Pancreas (tissue), 10 donors: ENCODE measurements around the gene SERPINA1. TPM values are rescaled to one million over a fixed set of nuclear protein-coding genes. Genes with fewer than 3 reads are reported as not detected.

ENCODE experiments used
- ATAC-seq, 4 donors: fragments of 200-7000 bp; cut with Tn5 transposase; one replicate each; pipeline versions ENCODE4 v1.8.0 to v1.9.1; 2020; ENCODE audit warnings: mild to moderate bottlenecking in 4 of 4, moderate library complexity in 4 of 4
- DNase-seq, 6 donors: peaks; one replicate each; pipeline ENCODE4 v3.0.0-alpha.2; 2020
- FAIRE-seq: peaks from 2 replicates; lab custom pipeline; 2012; peaks lifted over from hg19 to GRCh38; lab: Jason Lieb, UNC
- H3K27ac ChIP-seq, 4 donors: fragments of 200-600 bp; sonication (generic); 1 replicate in 3 of 4; 2 replicates in 1 of 4; pipeline versions ENCODE4 v1.5.0 to v1.8.0; 2020
- H3K27me3 ChIP-seq, 4 donors: fragments of 200-600 bp; one replicate each; pipeline ENCODE4 v1.8.0; 2021
- H3K36me3 ChIP-seq, 3 donors: fragments of 200-600 bp; sonication (generic) in 1 of 3; one replicate each; pipeline versions ENCODE4 v1.5.0 to v1.8.0; 2020 to 2021
- H3K4me1 ChIP-seq, 3 donors: fragments of 200-600 bp; one replicate each; pipeline ENCODE4 v1.8.0; 2021
- H3K4me3 ChIP-seq, 4 donors: fragments of 200-600 bp; sonication (generic) in 2 of 4; one replicate each; pipeline versions ENCODE4 v1.5.0 to v1.8.0; 2020 to 2021
- H3K9me3 ChIP-seq, 4 donors: fragments of 200-600 bp; one replicate each; pipeline ENCODE4 v1.8.0; 2021
- WGBS, 2 donors: extraction: QIAGEN DNeasy Blood & Tissue Kit; methylation state at CpG; one replicate each; pipeline ENCODE4 v1.1.7; 2013; 5-methylcytosine and 5-hydroxymethylcytosine counted together
- intact Hi-C, 3 donors: fragments of 100-400 bp; cut with DNase I; formaldehyde crosslinking; loops; one replicate each; pipeline versions ENCODE4 v1.11.1 to v1.14.2; 2022
- polyA plus RNA-seq, 2 donors: library from polyadenylated mRNA; stranded (reverse); fragments of 200-250 nt; gene quantifications; one replicate each; pipeline ENCODE4 v1.2.3, GENCODE V29; 2013
- total RNA-seq, 6 donors: library from RNA; stranded (reverse); fragmentation: NEBNext Ultra II Directional in 4 of 6; extraction: Animal tissue kit (Norgen Biotek cat#: 25700) in 4 of 6; gene quantifications; one replicate each; pipeline versions ENCODE4 v1.2.1 to v1.2.4, GENCODE V29; 2021 to 2023
- TF ChIP-seq, protein P1 (sequence below), 4 donors: fragments of 200-600 bp; sonication (generic) in 3 of 4; IDR thresholded peaks; one replicate each; pipeline versions ENCODE4 v1.5.0 to v1.8.0; 2021; ENCODE audit warnings: antibody characterized with exemption in 4 of 4
- donor health status: healthy with polysubstance abuse.
- donor health status: DM: no; HTN: no; CAD: no; lungs with moderate emphysema.
- donor health status: DM: no; HTN: no; CAD: no.
- donor health status: control.
- donor health status: control.
- donor health status: Bipolar disorder and iron deficiency.
- donor health status: DM: yes; HTN: yes; CAD: no.
- donor health status: DM: no; HTN: no; CAD: no.
- donor health status: DM: no; HTN: no; CAD: no.
- donor health status: DM: yes; HTN: yes; CAD: no.

SERPINA1 gene
- total and polyA plus RNA-seq, 8 donors, result 45.0 to 328 (median 170) TPM

GRCh38 chr14:94405486-94405885, 17.1 kb upstream of the SERPINA1 start:
- Histone ChIP-seq H3K9me3 (peaks cover 0 to 5% (median 0%) of the 10 kb centered on the region in 4 donors), H3K4me3 (no peak overlapping the region), H3K27ac (no peak overlapping the region), H3K27me3 (no peaks in the 10 kb centered on the region), H3K36me3 (no peaks in the 10 kb centered on the region), H3K4me1 (no peaks in the 10 kb centered on the region)
- WGBS, 2 donors, result 94 to 95% methylated on average over 2 of the region's 2 CpGs
- TF ChIP-seq, protein P1, sequence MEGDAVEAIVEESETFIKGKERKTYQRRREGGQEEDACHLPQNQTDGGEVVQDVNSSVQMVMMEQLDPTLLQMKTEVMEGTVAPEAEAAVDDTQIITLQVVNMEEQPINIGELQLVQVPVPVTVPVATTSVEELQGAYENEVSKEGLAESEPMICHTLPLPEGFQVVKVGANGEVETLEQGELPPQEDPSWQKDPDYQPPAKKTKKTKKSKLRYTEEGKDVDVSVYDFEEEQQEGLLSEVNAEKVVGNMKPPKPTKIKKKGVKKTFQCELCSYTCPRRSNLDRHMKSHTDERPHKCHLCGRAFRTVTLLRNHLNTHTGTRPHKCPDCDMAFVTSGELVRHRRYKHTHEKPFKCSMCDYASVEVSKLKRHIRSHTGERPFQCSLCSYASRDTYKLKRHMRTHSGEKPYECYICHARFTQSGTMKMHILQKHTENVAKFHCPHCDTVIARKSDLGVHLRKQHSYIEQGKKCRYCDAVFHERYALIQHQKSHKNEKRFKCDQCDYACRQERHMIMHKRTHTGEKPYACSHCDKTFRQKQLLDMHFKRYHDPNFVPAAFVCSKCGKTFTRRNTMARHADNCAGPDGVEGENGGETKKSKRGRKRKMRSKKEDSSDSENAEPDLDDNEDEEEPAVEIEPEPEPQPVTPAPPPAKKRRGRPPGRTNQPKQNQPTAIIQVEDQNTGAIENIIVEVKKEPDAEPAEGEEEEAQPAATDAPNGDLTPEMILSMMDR (IDR thresholded peaks at IDR 0.05), result no peak
- intact Hi-C loops, result no loop called here
- no peak for FAIRE-seq
- no peak for ATAC-seq
- no peak for DNase-seq

DNA sequence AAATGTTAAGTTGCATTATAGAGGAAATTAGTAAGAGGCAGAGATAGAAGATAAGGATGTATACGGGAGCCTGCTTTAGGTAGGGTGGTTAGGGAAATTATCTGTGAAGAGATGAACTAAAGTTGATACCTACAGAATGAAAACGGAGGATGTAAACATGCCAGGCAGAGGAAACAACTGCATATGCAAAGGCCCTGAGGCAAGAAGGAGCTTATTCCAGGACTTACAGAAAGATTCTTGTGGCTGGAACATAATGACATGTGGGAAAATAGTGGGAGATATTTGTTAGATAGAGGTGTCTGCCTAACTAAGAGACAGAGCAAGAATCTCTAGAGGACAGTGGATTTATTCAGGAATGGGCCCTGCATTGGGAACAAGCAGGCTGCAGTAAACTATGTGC, 16.2 kb upstream of the SERPINA1 start:
- Histone ChIP-seq H3K27ac (no peak overlapping the region), H3K4me3 (no peak overlapping the region), H3K9me3 (peaks cover 0 to 5% (median 0%) of the 10 kb centered on the region in 4 donors), H3K36me3 (no peaks in the 10 kb centered on the region), H3K4me1 (no peaks in the 10 kb centered on the region), H3K27me3 (no peaks in the 10 kb centered on the region)
- intact Hi-C loops, result no loop called here
- TF ChIP-seq, protein P1 (IDR thresholded peaks at IDR 0.05), result no peak
- FAIRE-seq, result no peak
- WGBS, 2 donors, result 63 to 79% methylated on average over 2 of the region's 2 CpGs
- ATAC-seq, result no peak
- no peak for DNase-seq

DNA sequence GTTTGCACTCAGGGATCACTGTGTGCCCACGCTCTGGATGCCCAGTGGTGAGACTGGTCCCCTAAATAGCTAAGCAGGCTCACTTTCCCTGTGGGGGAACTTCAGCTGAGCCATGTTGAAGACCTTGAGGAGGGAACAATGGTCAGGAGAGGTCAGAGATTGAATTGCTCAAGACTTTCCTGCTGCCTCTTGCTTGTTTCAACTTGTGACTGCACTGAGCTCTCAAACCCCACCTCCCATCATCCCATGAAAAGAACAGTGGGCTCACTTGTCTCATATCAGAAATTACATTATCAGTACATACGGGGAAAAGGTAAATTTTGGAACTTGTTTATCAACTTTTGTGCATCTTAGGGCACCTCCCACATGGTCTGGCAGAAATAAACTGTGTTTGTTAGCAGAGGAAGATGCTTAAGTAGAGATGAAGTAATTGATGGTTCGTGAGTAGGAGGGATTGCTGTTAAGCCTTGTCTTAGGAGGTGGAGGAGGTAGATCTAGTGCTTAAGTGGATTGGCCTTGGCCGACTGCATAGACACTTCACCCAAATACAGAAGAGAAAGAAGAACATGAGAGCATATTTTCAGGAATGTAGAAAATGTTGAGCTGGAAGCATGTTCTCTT, 15.0 kb upstream of the SERPINA1 start:
- FAIRE-seq, result no peak
- WGBS, 2 donors, result 38 to 59% methylated on average over 4 of the region's 4 CpGs
- Histone ChIP-seq H3K27ac (no peak overlapping the region), H3K36me3 (no peaks in the 10 kb centered on the region), H3K4me3 (no peak overlapping the region), H3K27me3 (no peaks in the 10 kb centered on the region), H3K9me3 (peaks cover 0 to 5% (median 0%) of the 10 kb centered on the region in 4 donors), H3K4me1 (no peaks in the 10 kb centered on the region)
- TF ChIP-seq, protein P1 (IDR thresholded peaks at IDR 0.05), result no peak
- intact Hi-C loops, result no loop called here
- ATAC-seq, result no peak
- DNase-seq, result no peak

- FAIRE-seq (no peak), ATAC-seq (no peak), DNase-seq (no peak)
- H3K36me3 ChIP-seq, result no peaks in the 10 kb centered on the region
- H3K27me3 ChIP-seq, result no peaks in the 10 kb centered on the region
- H3K9me3 ChIP-seq, result no peaks in the 10 kb centered on the region
- intact Hi-C loops, result no loop called here
- H3K4me3 ChIP-seq, result no peak overlapping the region
- 60 to 70% methylated on average over 1 of the region's 1 CpG for WGBS, 2 donors
- TF ChIP-seq, protein P1 (IDR thresholded peaks at IDR 0.05), result no peak
- H3K27ac ChIP-seq, result no peak overlapping the region
- H3K4me1 ChIP-seq, result peaks cover 3 to 10% (median 3%) of the 10 kb centered on the region in 3 donors
Measured at GRCh38 chr14:94401083-94401482, 12.7 kb upstream of the SERPINA1 start.

GRCh38 chr14:94400422-94400841, 12.0 kb upstream of the SERPINA1 start:
- no peak for FAIRE-seq
- H3K36me3 ChIP-seq, result no peaks in the 10 kb centered on the region
- H3K27ac ChIP-seq, result no peak overlapping the region
- no peak overlapping the region for H3K4me3 ChIP-seq
- ATAC-seq, result no peak
- DNase-seq, result no peak
- 76 to 80% methylated on average over 3 of the region's 3 CpGs for WGBS, 2 donors
- peaks cover 5 to 16% (median 6%) of the 10 kb centered on the region in 3 donors for H3K4me1 ChIP-seq
- H3K27me3 ChIP-seq, result no peaks in the 10 kb centered on the region
- TF ChIP-seq, protein P1 (IDR thresholded peaks at IDR 0.05), result no peak
- H3K9me3 ChIP-seq, result no peaks in the 10 kb centered on the region
- intact Hi-C loops, result no loop called here
